ENCODE data around the gene NR1H3.

NR1H3 gene

GRCh38 chr11:47271961-47272661 lies 14.3 kb downstream of the NR1H3 start:
- Mint-ChIP-seq H3K4me1 (peaks cover 53% of the 10 kb centered on the region), H3K4me3 (peak overlapping the region; percentile 74), H3K27ac (peak overlapping the region; percentile 97), H3K36me3 (peaks cover 53% of the 10 kb centered on the region), H3K9me3 (no peaks in the 10 kb centered on the region)
- DNase-seq (ENCODE audit: low spot score in 2 of 2) (no peak), ATAC-seq (no peak)

GRCh38 chr11:47272706-47273105 lies 14.9 kb downstream of the NR1H3 start:
- Mint-ChIP-seq H3K4me3 (no peak overlapping the region), H3K4me1 (peaks cover 53% of the 10 kb centered on the region), H3K9me3 (no peaks in the 10 kb centered on the region), H3K27ac (no peak overlapping the region), H3K36me3 (peaks cover 59% of the 10 kb centered on the region)
- ATAC-seq, result no peak
- no peak for DNase-seq (ENCODE audit: low spot score in 2 of 2)

GRCh38 chr11:47274495-47275235 lies 16.9 kb downstream of the NR1H3 start:
- ATAC-seq, result no peak
- no peak overlapping the region for H3K27ac Mint-ChIP-seq
- no peaks in the 10 kb centered on the region for H3K9me3 Mint-ChIP-seq
- DNase-seq (ENCODE audit: low spot score in 2 of 2), result no peak
- H3K36me3 Mint-ChIP-seq, result peaks cover 69% of the 10 kb centered on the region
- peaks cover 37% of the 10 kb centered on the region for H3K4me1 Mint-ChIP-seq
- no peak overlapping the region for H3K4me3 Mint-ChIP-seq

- DNase-seq (ENCODE audit: low spot score in 2 of 2) (no peak), ATAC-seq (no peak)
- Mint-ChIP-seq H3K36me3 (peaks cover 87% of the 10 kb centered on the region), H3K9me3 (no peaks in the 10 kb centered on the region), H3K27ac (no peak overlapping the region), H3K4me3 (no peak overlapping the region), H3K4me1 (peaks cover 25% of the 10 kb centered on the region)
Observed at GRCh38 chr11:47276923-47277322, 19.1 kb downstream of the NR1H3 start.

GRCh38 chr11:47278058-47278457 lies 20.3 kb downstream of the NR1H3 start:
- H3K4me1 Mint-ChIP-seq, result peaks cover 14% of the 10 kb centered on the region
- no peak overlapping the region for H3K4me3 Mint-ChIP-seq
- H3K27ac Mint-ChIP-seq, result no peak overlapping the region
- no peak for DNase-seq (ENCODE audit: low spot score in 2 of 2)
- no peak for ATAC-seq
- peaks cover 98% of the 10 kb centered on the region for H3K36me3 Mint-ChIP-seq
- no peaks in the 10 kb centered on the region for H3K9me3 Mint-ChIP-seq

- Mint-ChIP-seq H3K4me3 (no peak overlapping the region), H3K4me1 (peaks cover 14% of the 10 kb centered on the region), H3K9me3 (no peaks in the 10 kb centered on the region), H3K36me3 (peaks cover 100% of the 10 kb centered on the region), H3K27ac (no peak overlapping the region)
- no peak for DNase-seq (ENCODE audit: low spot score in 2 of 2)
- no peak for ATAC-seq
Observed at GRCh38 chr11:47278769-47279168, 21.0 kb downstream of the NR1H3 start.

GRCh38 chr11:47280099-47280498 lies 22.3 kb downstream of the NR1H3 start:
- no peak overlapping the region for H3K4me3 Mint-ChIP-seq

GRCh38 chr11:47280860-47281259 lies 23.1 kb downstream of the NR1H3 start:
- no peak for ATAC-seq
- Mint-ChIP-seq H3K4me3 (no peak overlapping the region), H3K4me1 (peaks cover 11% of the 10 kb centered on the region), H3K36me3 (peaks cover 100% of the 10 kb centered on the region), H3K27ac (no peak overlapping the region), H3K9me3 (no peaks in the 10 kb centered on the region)
- DNase-seq (ENCODE audit: low spot score in 2 of 2), result no peak

More at GRCh38 chr11:47280099-47280498, 22.3 kb downstream of the NR1H3 start:
- Mint-ChIP-seq H3K36me3 (peaks cover 100% of the 10 kb centered on the region), H3K27ac (no peak overlapping the region), H3K9me3 (no peaks in the 10 kb centered on the region), H3K4me1 (peaks cover 7% of the 10 kb centered on the region)
- ATAC-seq (no peak), DNase-seq (ENCODE audit: low spot score in 2 of 2) (no peak)

- Mint-ChIP-seq H3K27ac (no peak overlapping the region), H3K36me3 (peaks cover 100% of the 10 kb centered on the region), H3K4me3 (no peak overlapping the region), H3K4me1 (peaks cover 5% of the 10 kb centered on the region), H3K9me3 (no peaks in the 10 kb centered on the region)
- ATAC-seq (no peak), DNase-seq (ENCODE audit: low spot score in 2 of 2) (no peak)
Observed at GRCh38 chr11:47282462-47282861, 24.7 kb downstream of the NR1H3 start.

GRCh38 chr11:47284151-47284550 lies 26.4 kb downstream of the NR1H3 start:
- Mint-ChIP-seq H3K36me3 (peaks cover 100% of the 10 kb centered on the region), H3K27ac (no peak overlapping the region), H3K4me3 (no peak overlapping the region), H3K9me3 (no peaks in the 10 kb centered on the region), H3K4me1 (peaks cover 5% of the 10 kb centered on the region)
- no peak for ATAC-seq
- DNase-seq (ENCODE audit: low spot score in 2 of 2), result no peak

- no peak overlapping the region for H3K4me3 Mint-ChIP-seq
- no peaks in the 10 kb centered on the region for H3K9me3 Mint-ChIP-seq
- DNase-seq (ENCODE audit: low spot score in 2 of 2) (no peak), ATAC-seq (no peak)
- H3K4me1 Mint-ChIP-seq, result peaks cover 5% of the 10 kb centered on the region
- H3K36me3 Mint-ChIP-seq, result peaks cover 100% of the 10 kb centered on the region
- no peak overlapping the region for H3K27ac Mint-ChIP-seq
Observed at GRCh38 chr11:47285969-47286770, 28.4 kb downstream of the NR1H3 start.

- no peak for ATAC-seq
- H3K9me3 Mint-ChIP-seq, result no peaks in the 10 kb centered on the region
- peaks cover 100% of the 10 kb centered on the region for H3K36me3 Mint-ChIP-seq
- DNase-seq (ENCODE audit: low spot score in 2 of 2), result no peak
- H3K4me1 Mint-ChIP-seq, result peaks cover 5% of the 10 kb centered on the region
- H3K4me3 Mint-ChIP-seq, result no peak overlapping the region
- peak overlapping the region; percentile 26 for H3K27ac Mint-ChIP-seq
Observed at GRCh38 chr11:47288066-47288465, 30.3 kb downstream of the NR1H3 start.

GRCh38 chr11:47289856-47290255 lies 32.1 kb downstream of the NR1H3 start:
- Mint-ChIP-seq H3K36me3 (peaks cover 100% of the 10 kb centered on the region), H3K4me1 (peaks cover 5% of the 10 kb centered on the region), H3K4me3 (no peak overlapping the region), H3K9me3 (no peaks in the 10 kb centered on the region), H3K27ac (no peak overlapping the region)
- DNase-seq (ENCODE audit: low spot score in 2 of 2), result no peak
- ATAC-seq, result no peak

- no peaks in the 10 kb centered on the region for H3K4me1 Mint-ChIP-seq
- H3K27ac Mint-ChIP-seq, result peak overlapping the region; percentile 56
Observed at GRCh38 chr11:47295385-47295784, 37.6 kb downstream of the NR1H3 start.

GRCh38 chr11:47296045-47296444 lies 38.2 kb downstream of the NR1H3 start:
- peak overlapping the region; percentile 56 for H3K27ac Mint-ChIP-seq
- H3K36me3 Mint-ChIP-seq, result peaks cover 100% of the 10 kb centered on the region

More at GRCh38 chr11:47295385-47295784, 37.6 kb downstream of the NR1H3 start:
- no peaks in the 10 kb centered on the region for H3K9me3 Mint-ChIP-seq
- no peak for ATAC-seq
- H3K4me3 Mint-ChIP-seq, result no peak overlapping the region
- no peak for DNase-seq (ENCODE audit: low spot score in 2 of 2)
- H3K36me3 Mint-ChIP-seq, result peaks cover 100% of the 10 kb centered on the region

More at GRCh38 chr11:47296045-47296444, 38.2 kb downstream of the NR1H3 start:
- DNase-seq (ENCODE audit: low spot score in 2 of 2) (no peak), ATAC-seq (no peak)
- Mint-ChIP-seq H3K9me3 (no peaks in the 10 kb centered on the region), H3K4me3 (no peak overlapping the region), H3K4me1 (no peaks in the 10 kb centered on the region)
